Measurements from ENCODE around the gene FADS2.

- TF ChIP-seq CTCF (conservative IDR thresholded peaks at IDR 0.05; ENCODE audit: low read depth in 2 of 2) (no peak), ZNF331 (CRISPR knock-in tag; IDR thresholded peaks at IDR 0.05; ENCODE audit: low read depth) (no peak)
These were observed 43.6 kb upstream of the FADS2 start for GRCh38 chr11:61784506-61784805.
